Pulmonary artery endothelial cell (primary cell): ENCODE results near the gene CACNA2D3. TPM values are rescaled to one million over a fixed set of nuclear protein-coding genes. Genes with fewer than 3 reads are reported as not detected.

Source experiments
- DNase-seq: peaks from one replicate; pipeline ENCODE4 v3.0.0-alpha.2; 2011; ENCODE audit warnings: low read depth, low spot score
- total RNA-seq: library from RNA; depleted of rRNA; stranded (reverse); fragments of >200 nt; gene quantifications from 2 replicates; pipeline ENCODE4 v1.2.3, GENCODE V29; 2014

CACNA2D3 gene
- total RNA-seq, 1 donor from 2014 or later: not detected

DNA sequence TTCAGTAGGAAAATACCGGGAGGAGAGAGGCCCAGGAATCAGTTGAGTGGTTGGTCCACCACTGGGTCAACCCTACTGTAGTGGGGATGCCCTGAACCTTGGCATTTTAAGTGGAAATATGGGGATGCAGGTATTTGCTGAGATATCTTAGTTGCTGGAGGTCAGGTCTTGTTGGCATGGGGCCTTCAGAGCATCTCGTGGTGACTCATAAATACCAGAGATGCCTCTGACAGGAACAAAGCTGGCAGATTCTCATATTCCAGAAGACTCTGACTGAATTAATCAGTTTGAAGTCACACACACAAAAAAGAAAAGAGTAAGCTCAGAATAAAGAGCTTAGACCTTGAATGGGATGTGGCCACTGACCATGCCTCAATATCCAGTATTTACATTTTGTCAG lies 91.6 kb downstream of the CACNA2D3 start:
- no peak for DNase-seq

DNA sequence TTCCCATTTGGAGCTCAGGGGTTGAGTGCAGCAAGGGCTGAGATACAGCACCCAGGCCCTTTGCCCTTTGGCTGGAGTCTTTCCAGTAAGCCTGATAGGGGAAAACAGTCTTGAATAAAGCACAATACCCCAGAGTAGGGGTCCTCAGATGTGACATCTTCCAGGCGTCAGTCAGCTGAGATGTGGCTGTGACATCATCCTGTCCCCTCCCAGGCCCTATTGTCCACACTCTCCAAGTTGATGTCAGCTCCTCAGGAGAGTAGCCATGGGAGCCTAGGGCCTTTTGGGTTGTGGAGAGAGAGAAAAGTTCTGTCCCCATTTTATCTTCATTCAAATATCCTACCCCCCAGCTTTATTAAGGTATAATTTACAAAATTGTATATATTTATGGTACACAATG lies 92.5 kb downstream of the CACNA2D3 start:
- DNase-seq: no peak

DNA sequence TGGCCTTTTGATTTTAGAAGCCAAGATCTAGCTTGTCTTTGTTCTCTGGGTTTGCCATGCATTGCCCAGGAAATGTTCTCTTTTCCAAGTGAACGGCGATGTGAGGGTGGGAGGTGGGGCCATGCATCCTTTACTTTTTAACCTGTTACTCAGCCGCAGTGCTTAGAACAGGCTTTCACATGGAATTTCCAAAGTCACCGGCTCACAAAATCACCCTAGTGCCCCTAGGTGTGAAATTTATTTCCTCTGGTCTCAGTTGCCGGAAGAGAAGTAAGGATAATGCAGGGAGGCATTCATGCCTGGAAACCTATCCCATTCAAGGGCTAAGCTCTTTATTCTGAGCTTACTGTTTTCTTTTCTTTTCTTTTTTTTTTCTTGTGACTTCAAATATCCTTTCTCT lies 93.2 kb downstream of the CACNA2D3 start:
- DNase-seq: no peak

DNA sequence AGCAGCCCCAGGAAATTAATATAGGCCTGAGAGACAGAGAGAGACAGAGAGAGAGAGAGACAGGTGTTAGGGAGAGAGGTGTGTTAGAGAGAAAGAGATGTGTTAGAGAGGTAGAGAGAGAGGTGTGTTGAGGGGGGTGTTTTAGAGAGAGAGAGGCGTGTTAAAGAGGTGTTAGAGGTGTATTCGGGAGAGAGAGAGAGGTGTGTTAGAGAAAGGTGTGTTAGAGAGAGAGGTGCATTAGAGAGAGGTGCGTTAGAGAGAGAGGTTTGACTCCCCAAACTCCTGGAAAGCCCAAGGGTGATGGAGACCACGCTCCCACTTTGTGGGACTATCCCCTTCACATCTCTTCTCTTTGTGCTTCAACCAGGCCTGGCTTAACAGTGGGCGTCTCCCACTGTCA lies 95.5 kb downstream of the CACNA2D3 start:
- no peak for DNase-seq

DNA sequence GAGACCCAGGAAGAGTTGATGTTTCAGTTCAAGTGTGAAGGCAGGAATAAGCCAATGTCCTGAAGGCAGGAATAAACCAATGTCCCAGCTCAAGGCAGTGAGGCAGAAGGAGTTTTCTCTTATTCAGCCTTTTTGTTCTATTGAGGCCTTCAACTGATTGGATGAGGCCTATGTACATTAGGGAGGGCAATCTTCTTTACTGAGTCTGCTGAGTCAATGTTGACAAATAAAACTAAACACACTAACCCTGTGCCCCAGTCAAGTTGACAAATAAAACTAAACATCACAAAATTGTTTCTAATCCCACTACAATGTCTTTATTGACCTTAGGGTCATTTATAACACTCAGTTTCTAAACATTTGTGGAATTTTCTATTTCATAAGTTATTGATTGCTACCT lies 100.0 kb downstream of the CACNA2D3 start:
- no peak for DNase-seq

DNA sequence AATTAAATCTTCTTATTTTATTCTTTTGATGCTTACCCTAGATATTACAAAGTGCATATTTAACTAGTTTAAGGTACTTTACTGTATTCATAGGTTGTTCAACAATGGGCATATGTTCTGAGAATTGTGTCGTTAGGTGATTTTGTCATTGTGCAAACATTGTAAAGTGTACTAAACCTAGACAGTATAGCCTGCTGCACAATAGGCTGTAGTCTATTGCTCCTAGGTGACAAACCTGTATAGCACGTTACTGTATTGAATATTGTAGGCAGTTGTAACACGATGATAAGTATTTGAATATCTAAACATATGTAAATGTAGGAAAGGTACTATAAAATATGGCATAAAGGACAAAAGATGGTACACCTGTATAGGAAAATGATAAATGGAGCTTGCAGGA lies 100.7 kb downstream of the CACNA2D3 start:
- DNase-seq: no peak

DNA sequence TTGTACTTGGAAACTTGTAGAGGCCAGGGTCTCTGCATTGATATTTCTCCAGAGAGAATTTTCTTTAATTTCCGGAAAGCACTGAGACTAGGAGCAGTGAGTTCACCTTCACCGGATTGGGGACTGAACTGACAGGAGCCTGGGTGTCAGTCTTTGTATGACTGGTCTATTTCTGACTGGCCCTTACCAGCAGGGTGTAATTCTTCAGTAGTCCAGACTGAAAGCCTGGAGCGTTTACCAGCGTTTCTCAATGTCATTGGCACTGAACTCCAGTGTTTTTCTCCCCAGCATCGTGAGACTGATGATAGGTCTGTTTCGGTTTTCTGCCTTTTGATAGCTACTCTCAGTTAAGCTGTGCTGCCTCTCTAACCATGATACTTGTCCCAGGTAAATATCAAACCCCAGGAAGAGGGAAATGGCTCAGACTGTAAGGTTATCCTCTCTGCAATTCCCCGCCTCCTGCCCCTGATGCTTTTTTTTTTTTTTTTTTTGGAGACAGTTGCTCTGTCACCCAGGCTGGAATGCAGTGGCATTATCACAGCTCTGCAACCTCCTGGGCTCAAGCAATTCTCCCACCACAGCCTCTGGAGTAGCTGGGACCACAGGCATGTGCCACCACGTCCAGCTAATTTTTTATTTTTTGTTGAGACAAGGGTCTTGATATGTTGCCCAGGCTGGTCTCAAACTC lies 103.6 kb downstream of the CACNA2D3 start:
- no peak for DNase-seq

DNA sequence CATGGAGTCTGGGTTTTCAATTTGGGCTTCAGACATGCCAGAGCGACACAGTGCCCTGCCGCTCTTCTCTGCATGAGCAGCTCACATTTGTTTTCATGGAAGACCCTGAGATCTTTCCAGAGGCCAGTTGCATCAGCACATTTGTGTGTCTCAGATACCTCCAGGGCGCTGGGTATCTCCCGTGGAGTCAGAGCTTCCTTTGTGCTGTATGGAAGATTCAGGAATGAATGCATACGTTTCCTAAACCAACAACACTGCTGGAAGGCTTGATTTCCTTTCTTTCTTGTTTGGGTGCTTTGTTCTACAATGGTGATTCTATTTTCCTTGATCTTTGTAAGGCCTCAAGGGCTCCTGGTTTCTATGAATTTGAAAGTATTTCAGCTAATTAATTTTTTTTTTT lies 106.5 kb downstream of the CACNA2D3 start:
- no peak for DNase-seq

DNA sequence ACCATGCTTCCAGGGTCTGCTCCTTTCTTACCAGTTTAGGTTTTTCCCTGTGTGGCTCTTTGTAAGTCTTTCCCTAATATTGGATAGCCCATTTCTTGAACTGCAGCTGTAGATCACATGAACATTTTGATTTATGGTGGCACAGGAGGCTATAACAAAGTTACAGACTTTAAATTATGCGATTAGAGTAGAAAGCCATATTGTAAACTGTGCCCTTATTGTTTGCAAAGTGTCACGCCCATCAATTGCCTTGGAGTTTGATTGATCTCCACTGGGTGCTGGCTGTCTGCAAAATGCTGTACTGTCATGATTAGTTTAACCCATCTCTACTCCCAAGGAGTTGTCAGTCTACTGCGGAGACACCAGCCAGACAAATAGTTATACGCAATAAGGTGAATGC lies 110.3 kb downstream of the CACNA2D3 start:
- no peak for DNase-seq

DNA sequence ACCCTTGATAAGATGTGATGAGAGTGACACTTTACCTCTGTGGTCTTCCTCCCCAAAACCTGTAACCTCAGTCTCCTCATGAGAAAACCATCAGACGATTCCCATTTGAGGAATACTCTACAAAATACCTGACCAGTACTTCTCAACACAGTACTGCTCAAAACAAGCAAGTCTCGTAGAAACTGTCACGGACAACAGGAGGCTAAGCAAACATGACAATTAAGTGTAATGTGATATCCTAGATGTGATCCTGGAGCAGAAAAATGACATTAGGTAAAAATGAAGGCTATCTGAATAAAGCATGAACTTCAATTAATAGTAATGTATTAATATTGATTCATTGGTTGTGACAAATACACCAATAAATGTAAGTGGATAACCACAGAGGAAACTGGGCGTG lies 113.6 kb downstream of the CACNA2D3 start:
- no peak for DNase-seq

DNA sequence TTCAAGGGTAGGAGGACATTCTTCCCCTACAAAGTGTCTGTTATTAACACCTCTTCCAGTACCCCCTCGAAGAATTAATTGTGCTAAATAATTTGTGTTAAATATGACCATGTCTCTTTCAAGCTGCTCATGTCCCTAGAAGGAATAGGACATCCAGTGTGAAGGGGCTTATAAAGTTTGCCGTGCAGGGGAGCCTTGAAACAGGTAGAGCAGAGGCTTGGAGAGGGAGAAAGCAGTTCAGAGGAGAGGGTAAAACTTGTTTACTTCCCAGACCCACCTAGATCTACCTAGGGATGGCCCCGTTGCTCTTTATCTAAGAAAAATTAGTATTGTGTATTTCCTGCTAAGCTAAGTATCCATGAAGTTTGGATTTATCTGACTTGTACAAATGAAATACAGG lies 114.8 kb downstream of the CACNA2D3 start:
- DNase-seq: no peak

DNA sequence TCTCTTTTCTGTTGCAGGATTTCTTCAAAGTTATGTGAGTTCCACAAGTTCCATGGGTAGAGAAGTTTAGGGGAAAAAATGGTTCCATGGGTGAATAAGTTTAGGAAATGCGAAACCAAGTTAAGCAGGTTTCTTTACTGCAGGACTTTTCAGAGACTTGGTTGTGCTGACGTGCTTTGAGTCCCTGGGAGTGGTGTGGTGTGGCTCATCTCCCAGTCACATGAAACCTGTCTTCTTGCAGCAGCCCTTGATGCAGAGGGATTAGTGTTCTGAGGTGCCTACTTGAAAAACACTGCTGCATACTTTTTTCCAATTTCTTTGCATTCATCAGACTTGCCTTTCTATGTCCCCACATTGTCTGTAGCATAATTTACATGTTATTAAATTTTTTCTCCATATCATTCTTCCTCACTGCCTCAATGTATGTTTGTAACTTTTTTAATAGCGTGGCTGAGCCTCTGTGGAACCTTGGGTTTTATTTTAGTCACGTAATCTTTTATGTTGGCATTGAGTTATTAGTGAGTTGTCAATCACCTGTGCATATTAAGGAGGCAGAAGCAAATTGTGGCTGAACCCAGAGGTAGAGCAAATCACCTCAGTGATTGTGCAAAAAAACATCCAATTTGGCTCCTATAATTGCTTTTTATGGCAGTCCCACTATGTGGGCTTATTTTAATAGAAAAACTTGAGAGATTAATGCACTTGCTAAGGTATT lies 115.6 kb downstream of the CACNA2D3 start:
- no peak for DNase-seq

DNA sequence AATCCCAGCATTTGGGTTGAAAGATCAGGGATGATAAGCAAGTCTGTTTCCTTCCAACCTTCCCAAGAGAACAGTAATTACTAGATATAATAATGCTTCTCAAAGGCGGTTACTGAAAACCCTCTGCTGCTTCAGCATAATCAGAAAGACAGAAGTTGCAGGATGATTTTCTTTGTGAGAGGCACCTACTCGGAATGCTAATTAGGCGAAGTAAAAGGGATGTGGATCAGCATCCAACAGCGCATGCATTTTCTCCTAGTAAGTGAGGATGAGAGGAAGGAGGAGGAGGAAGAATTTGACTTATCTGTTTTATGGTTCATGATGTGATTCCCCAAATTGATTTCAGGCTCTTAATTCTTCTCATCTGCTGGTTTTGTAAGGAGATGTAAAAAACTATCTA lies 118.0 kb downstream of the CACNA2D3 start:
- no peak for DNase-seq

DNA sequence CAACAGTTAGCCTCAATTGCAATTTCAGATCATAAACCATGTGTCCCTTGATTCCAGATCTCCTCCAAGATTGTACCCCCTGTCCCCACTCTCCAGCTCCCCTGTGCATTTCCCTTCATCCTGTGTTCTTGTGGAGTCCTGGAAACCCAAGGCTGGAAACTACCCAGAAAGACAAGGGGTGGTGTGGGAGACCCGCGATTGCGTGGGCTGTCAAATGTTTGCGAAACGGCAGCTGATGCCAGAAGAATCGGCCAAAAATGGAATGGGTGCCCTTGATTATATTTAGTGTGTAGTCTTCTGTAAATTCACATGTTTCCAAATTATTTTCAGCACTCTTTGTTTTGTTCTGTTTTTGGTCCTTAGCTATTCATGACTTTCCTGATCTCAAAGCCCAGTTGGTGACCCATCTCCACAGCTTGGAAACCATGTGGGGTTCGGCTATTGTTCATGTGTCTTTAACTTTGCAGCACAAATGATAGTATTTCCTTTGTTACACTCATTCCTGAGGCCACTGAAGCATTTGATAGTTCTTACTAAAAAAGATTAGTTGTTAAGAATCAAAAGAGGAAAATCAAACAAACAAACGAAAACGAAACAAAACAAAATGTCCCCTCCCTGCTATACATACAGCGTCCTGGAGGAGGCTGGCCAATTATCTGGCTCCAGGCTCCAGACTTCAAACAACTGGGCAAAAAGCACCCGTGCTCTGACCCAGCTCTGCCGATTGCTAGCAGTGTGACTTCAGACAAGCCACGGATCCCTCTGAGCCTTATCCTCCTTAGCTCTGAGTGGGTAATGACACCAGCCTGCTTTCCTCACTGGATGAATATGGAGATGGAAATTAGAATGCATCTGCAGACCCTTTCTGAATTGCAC lies 120.9 kb downstream of the CACNA2D3 start:
- DNase-seq: no peak

DNA sequence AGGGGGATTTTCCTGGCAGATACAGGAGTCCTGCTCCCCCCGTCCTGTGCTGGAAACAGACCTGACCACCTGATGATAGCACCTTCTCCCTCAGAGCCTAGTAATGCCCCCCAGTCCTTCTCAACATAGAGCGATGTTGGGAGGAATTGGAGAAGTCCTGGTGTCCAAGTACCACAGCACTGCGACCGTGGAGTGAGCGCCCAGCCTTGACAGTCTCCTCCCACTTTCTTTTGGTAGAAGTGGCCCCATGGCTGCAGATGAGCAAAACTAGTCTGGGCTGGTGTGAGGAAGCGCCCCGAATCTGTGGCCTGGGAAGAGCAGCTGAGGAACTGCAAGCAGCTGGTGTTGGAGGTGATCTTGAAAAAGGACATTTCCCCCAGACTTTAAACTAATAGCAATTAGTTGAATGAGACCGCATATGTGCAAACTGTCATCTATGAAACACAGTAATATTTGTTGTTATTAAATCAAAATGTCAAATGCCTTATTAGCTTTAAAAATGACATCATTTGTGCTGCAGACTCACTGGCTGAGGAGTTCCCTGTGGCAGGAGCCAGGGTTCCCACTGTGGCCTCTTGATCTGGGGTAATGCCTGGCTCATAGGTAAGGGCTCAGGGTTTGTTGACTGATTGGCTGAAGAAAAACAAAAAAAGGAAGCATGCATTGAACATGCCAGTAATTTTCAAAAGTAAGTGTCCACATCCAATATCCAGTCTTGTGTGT lies 121.8 kb downstream of the CACNA2D3 start:
- DNase-seq: no peak

DNA sequence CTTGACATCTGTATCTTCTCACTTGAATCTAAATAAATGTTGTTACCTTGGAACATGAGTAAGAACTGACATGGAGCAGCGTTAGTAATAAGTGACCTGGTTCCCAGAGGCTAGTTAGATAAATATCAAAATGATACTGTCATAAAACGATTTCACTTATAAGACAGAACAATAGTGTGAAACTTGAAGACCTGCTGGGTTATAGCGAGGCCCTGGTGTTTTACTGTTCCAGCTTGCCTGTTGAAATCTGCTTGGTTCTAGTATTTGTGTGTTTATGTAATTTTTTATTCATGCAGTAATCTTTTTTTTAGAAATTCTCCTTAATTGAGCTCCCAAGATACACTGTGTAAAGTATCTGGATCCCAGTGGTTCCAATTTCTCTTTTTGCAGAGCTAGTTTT lies 129.4 kb downstream of the CACNA2D3 start:
- DNase-seq: no peak

DNA sequence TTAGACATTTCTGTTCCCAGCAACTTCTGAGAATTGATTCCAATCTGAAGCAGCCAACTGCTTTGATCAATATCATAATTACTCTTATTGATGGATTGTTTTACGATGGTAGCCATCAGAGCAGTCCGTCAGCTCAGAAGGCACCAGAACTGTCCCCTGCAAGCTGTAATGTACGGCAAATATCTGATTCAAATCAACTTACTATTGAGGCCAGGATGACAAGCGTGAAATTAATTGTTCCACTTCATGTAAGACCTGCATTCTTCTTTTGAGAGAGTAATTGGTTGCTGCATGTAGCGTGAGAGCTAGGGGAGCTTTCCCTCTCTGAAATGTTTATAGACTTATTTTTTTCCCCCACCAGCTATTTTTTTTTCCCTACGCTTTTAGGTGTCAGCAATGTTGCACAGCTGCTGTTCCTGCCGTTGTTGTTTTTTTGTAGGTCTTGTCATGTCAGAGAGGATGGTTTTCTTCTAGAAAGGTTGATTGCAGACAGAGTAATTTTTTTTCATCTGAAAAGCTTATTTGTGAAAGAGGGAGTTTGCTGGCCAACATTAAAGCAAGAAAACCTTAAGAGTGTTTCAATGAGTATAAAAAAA lies 134.9 kb downstream of the CACNA2D3 start:
- DNase-seq: no peak

DNA sequence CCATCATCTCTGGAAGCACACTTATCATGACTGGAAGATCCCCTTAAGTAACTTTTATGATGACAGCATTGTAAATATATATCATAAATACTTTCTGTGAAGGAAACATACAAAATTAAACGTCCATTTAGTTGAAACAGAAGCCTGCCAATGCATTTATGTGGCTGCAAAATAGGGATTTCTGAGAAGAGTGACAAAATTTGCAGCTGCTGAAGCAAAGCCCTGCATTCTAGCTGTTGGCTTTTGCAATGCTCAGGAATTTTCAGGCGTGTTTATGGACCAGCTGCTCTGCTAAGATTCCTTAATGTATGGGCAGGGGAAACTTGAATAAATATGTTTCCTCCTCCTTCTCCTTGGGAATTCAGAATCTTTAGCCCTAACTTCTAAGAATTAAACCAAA lies 137.3 kb downstream of the CACNA2D3 start:
- DNase-seq: no peak

DNA sequence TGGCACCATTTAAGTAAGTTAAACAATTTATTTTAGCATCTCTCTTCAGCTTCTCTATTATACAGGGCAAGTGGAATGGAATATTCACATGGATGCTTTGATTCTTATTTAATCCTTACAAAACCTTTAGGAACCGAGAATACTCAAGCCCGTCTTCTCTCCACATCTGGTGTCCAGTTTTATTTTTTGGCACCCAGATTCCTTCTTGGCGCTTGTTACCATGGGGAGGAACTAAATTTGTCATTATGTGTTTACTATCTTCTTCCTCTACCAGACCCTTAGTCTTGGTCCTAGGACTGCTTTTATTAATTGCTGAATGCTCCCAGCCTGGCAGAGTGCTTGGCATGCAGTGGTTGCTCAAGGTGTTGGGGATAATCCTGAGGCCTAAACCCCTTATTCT lies 138.8 kb downstream of the CACNA2D3 start:
- DNase-seq: no peak

DNA sequence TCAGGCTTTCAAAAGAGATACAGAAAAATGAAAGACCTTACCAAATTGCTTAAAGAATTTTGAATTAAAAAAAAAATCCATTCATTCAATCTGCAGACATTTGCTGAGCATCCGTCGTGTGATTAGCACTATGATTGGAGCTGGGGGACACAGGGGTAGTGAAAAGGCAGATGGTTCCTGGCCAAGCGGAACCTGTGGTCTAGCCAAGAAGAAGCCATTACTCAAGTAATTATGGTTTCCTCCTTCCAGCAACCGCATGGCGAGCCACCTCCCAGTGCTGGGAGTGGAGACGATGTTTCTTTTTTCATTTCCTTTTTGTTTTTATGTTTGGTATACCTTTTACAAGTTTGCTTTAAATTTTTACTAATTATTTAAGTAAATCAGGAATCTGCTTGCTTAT lies 140.2 kb downstream of the CACNA2D3 start:
- no peak for DNase-seq

DNA sequence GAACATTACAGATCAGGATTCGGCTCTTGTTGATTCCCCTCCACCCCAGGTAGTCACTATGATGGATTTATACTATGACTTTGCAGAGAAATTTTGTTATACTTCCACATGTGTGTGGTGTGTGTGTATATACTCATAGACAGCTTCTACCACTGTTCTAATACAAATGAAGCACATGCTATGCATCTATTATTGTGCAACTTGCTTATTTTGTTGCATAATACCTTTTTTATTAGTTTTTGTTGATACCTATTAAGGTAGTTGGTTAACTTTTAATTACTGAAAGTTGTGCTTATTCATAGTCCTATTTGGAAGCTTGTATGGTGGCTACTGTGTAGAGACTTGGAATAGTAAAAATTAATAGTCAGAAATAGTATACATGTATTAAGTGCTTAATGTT lies 140.6 kb downstream of the CACNA2D3 start:
- DNase-seq: no peak
